ENCODE measurements around the gene REEP5.

DNA sequence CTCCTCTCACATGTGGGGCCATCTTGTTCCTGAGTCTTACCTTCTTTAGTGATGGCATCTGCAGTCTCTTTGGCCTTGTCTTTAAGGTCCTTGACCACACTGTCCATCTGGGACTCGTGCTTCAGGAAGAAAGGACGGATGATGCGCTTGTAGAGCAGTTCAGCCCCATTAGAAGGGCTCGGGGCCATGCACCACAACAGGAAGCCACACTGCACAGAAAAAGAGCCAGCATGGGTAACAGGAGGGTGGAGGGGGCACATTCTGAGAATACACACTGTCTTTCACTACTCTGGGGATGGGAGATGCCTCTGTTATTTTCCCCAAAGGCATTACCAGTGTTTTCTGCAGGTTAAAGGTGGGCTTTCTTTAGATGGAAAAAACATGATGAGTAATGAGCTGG, 35.1 kb downstream of the REEP5 start:
- TF ChIP-seq TAF1 (IDR thresholded peaks at IDR 0.05; ENCODE audit: borderline replicate concordance, low read depth, low read length): no peak
- no peak for TF ChIP-seq CTCF (IDR thresholded peaks at IDR 0.05)
- no peak for TF ChIP-seq SMC3 (IDR thresholded peaks at IDR 0.05; ENCODE audit: low read depth, low read length)
- TF ChIP-seq JUND (IDR thresholded peaks at IDR 0.05): no peak
- TF ChIP-seq MAX (IDR thresholded peaks at IDR 0.05; ENCODE audit: low read depth): no peak
- TF ChIP-seq POLR2AphosphoS5 (IDR thresholded peaks at IDR 0.05; ENCODE audit: low read depth, low read length): no peak
- no peak for TF ChIP-seq EZH2phosphoT487 (IDR thresholded peaks at IDR 0.05; ENCODE audit: borderline replicate concordance, low read depth)

Data from SK-N-SH (cell line).